H9 (cell line): ENCODE measurements around the gene TPRG1. TPM values are rescaled to one million over a fixed set of nuclear protein-coding genes. Genes with fewer than 3 reads are reported as not detected.

Source experiments
- DNase-seq: peaks from one replicate; pipeline ENCODE4 v3.0.0-alpha.2; 2017
- H2AFZ ChIP-seq: one replicate; pipeline ENCODE4 v1.6.1; 2013; ENCODE audit warnings: mild to moderate bottlenecking, low read length, control low read depth, moderate library complexity
- H2AK5ac ChIP-seq: 2 replicates; pipeline ENCODE4 v1.6.1; 2013; ENCODE audit warnings: low read length, control low read depth, mixed read lengths; ENCODE audit not compliant: insufficient read length
- H2BK120ac ChIP-seq: one replicate; pipeline ENCODE4 v1.6.1; 2013; ENCODE audit warnings: low read depth, mild to moderate bottlenecking, low read length, control low read depth, inconsistent platforms; ENCODE audit not compliant: poor library complexity, severe bottlenecking
- H2BK12ac ChIP-seq: 2 replicates; pipeline ENCODE4 v1.6.1; 2013; ENCODE audit warnings: low read length, control low read depth, mixed read lengths, low read depth; ENCODE audit not compliant: insufficient read length
- H2BK15ac ChIP-seq: 2 replicates; pipeline ENCODE4 v1.6.1; 2013; ENCODE audit warnings: low read depth, low read length, control low read depth
- H2BK20ac ChIP-seq: one replicate; pipeline ENCODE4 v1.6.1; 2013; ENCODE audit warnings: low read depth, mild to moderate bottlenecking, low read length, control low read depth, inconsistent platforms; ENCODE audit not compliant: poor library complexity, severe bottlenecking
- H2BK5ac ChIP-seq: 2 replicates; pipeline ENCODE4 v1.6.1; 2013; ENCODE audit warnings: low read length, control low read depth, mixed read lengths; ENCODE audit not compliant: insufficient read length
- H3K14ac ChIP-seq: 2 replicates; pipeline ENCODE4 v1.6.1; 2013; ENCODE audit warnings: low read length, control low read depth; ENCODE audit not compliant: insufficient read depth
- H3K18ac ChIP-seq: 2 replicates; pipeline ENCODE4 v1.6.1; 2013; ENCODE audit warnings: low read depth, mild to moderate bottlenecking, mixed read lengths, low read length, control low read depth; ENCODE audit not compliant: insufficient read length
- H3K23ac ChIP-seq: 2 replicates; pipeline ENCODE4 v1.6.1; 2013; ENCODE audit warnings: low read length, control low read depth, mixed read lengths, low read depth; ENCODE audit not compliant: insufficient read length
- H3K23me2 ChIP-seq: 2 replicates; pipeline ENCODE4 v1.6.1; 2013; ENCODE audit warnings: low read depth, mild to moderate bottlenecking, mixed read lengths, low read length, control low read depth; ENCODE audit not compliant: insufficient read length, poor library complexity, severe bottlenecking
- H3K27ac ChIP-seq: 2 replicates; pipeline ENCODE4 v1.5.1; 2013; ENCODE audit warnings: low read length, control low read depth, mixed read lengths, low read depth; ENCODE audit not compliant: insufficient read length
- H3K27me3 ChIP-seq: 2 replicates; pipeline ENCODE4 v1.6.1; 2013; ENCODE audit warnings: low read length, control low read depth, inconsistent platforms; ENCODE audit not compliant: insufficient read depth
- H3K4ac ChIP-seq: 2 replicates; pipeline ENCODE4 v1.6.1; 2013; ENCODE audit warnings: low read depth, mild to moderate bottlenecking, control low read depth, inconsistent platforms, low read length, moderate library complexity
- H3K4me1 ChIP-seq: 2 replicates; pipeline ENCODE4 v1.6.1; 2013; ENCODE audit warnings: low read length, control low read depth, inconsistent platforms; ENCODE audit not compliant: insufficient read depth
- H3K4me2 ChIP-seq: 2 replicates; pipeline ENCODE4 v1.6.1; 2013; ENCODE audit warnings: low read length, control low read depth, mixed read lengths; ENCODE audit not compliant: insufficient read length, insufficient read depth
- H3K56ac ChIP-seq: 2 replicates; pipeline ENCODE4 v1.6.1; 2013; ENCODE audit warnings: low read depth, mild to moderate bottlenecking, mixed read lengths, low read length, control low read depth; ENCODE audit not compliant: insufficient read length
- H3K79me1 ChIP-seq: 2 replicates; pipeline ENCODE4 v1.6.1; 2013; ENCODE audit warnings: low read depth, mild to moderate bottlenecking, moderate library complexity, low read length, control low read depth, inconsistent platforms; ENCODE audit not compliant: insufficient read depth, poor library complexity, severe bottlenecking
- H3K79me2 ChIP-seq: 2 replicates; pipeline ENCODE4 v1.6.1; 2013; ENCODE audit warnings: low read length, control low read depth, inconsistent platforms; ENCODE audit not compliant: insufficient read depth
- H3K9ac ChIP-seq: 2 replicates; pipeline ENCODE4 v1.6.1; 2013; ENCODE audit warnings: low read length, control low read depth, mixed read lengths; ENCODE audit not compliant: insufficient read length; ENCODE audit errors: extremely low read depth
- H3K9me3 ChIP-seq: one replicate; pipeline ENCODE4 v1.6.1; 2013; ENCODE audit warnings: low read depth, low read length, inconsistent platforms; ENCODE audit not compliant: control insufficient read depth
- H3T11ph ChIP-seq: one replicate; pipeline ENCODE4 v1.6.1; 2013; ENCODE audit warnings: mild to moderate bottlenecking, low read length, control low read depth, inconsistent platforms
- H4K20me1 ChIP-seq: one replicate; pipeline ENCODE4 v1.6.1; 2013; ENCODE audit not compliant: control insufficient read depth, insufficient read length, insufficient read depth
- H4K5ac ChIP-seq: 2 replicates; pipeline ENCODE4 v1.6.1; 2013; ENCODE audit warnings: low read depth, mild to moderate bottlenecking, mixed read lengths, low read length, control low read depth; ENCODE audit not compliant: insufficient read length
- H4K8ac ChIP-seq: replicated peaks from 2 replicates; pipeline ENCODE4 v1.6.1; 2013; ENCODE audit warnings: low read length, control low read depth, mixed read lengths, low read depth; ENCODE audit not compliant: insufficient read length
- H4K91ac ChIP-seq: 2 replicates; pipeline ENCODE4 v1.6.1; 2013; ENCODE audit warnings: low read depth, mild to moderate bottlenecking, moderate library complexity, mixed read lengths, low read length, control low read depth; ENCODE audit not compliant: insufficient read length
- H3K27ac Mint-ChIP-seq, 3 experiments: 2 replicates in 2 of 3; 3 replicates in 1 of 3; pipeline ENCODE4 v1.8.0; 2020 to 2021; ENCODE audit warnings: mixed read lengths in 3 of 3, mild to moderate bottlenecking in 1 of 3, moderate library complexity in 1 of 3
- H3K27me3 Mint-ChIP-seq: 2 replicates; pipeline ENCODE4 v1.8.0; 2021; ENCODE audit warnings: low read depth, mild to moderate bottlenecking, moderate library complexity, mixed read lengths
- H3K36me3 Mint-ChIP-seq, 3 experiments: 2 replicates in 2 of 3; 3 replicates in 1 of 3; pipeline ENCODE4 v1.8.0; 2020 to 2021; ENCODE audit warnings: low read depth in 3 of 3, mixed read lengths in 3 of 3; ENCODE audit not compliant: insufficient read depth in 1 of 3
- H3K4me1 Mint-ChIP-seq, 2 experiments: 2 replicates each; pipeline ENCODE4 v1.8.0; 2020; ENCODE audit warnings: mixed read lengths in 2 of 2
- H3K4me3 Mint-ChIP-seq, 2 experiments: 2 replicates in 1 of 2; 3 replicates in 1 of 2; pipeline ENCODE4 v1.8.0; 2020 to 2021; ENCODE audit warnings: mild to moderate bottlenecking in 2 of 2, mixed read lengths in 2 of 2, moderate library complexity in 1 of 2
- H3K9me3 Mint-ChIP-seq, 2 experiments: 2 replicates in 1 of 2; 3 replicates in 1 of 2; pipeline ENCODE4 v1.8.0; 2020; ENCODE audit warnings: mild to moderate bottlenecking in 2 of 2, mixed read lengths in 2 of 2, moderate library complexity in 1 of 2
- WGBS: extraction: QIAGEN DNeasy Blood & Tissue Kit; methylation state at CpG from one replicate; pipeline ENCODE4 v1.1.7; 2013; ENCODE audit warnings: missing lambda C conversion rate, low lambda C conversion rate, mixed read lengths; ENCODE audit not compliant: insufficient read length; ENCODE audit errors: extremely low coverage; 5-methylcytosine and 5-hydroxymethylcytosine counted together
- total RNA-seq: library from RNA; stranded (reverse); gene quantifications from 2 replicates; pipeline ENCODE4 v1.2.1, GENCODE V29; 2021
- TF ChIP-seq, protein P1 (sequence below): fragments of 200-600 bp; sonication (generic); conservative IDR thresholded peaks from 3 replicates; pipeline ENCODE4 v1.8.0; 2021; ENCODE audit warnings: antibody characterized with exemption, mild to moderate bottlenecking

TPRG1 gene
- total RNA-seq, 1 experiment from 2014 or later = 0.66 TPM

DNA sequence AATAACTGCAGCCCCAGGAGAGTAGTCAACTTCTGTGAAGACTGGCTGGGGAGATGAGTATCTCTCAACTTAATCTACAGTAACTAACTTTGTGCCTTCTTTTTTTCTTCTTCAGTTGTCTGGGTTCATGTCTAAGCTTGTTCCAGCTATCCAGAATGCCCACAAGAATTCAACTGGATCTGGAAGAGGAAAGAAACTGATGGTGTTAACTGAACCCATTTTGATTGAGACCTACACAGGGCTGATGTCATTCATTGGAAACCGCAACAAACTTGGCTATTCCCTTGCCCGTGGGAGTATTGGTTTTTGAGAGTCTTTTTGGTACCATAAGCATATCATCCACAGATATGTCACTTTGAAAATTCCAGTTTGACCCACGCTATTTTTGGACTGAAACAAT is 148.7 kb downstream of the TPRG1 start:
- Mint-ChIP-seq H3K36me3 (no peaks in the 10 kb centered on the region), H3K27me3 (no peaks in the 10 kb centered on the region), H3K27ac (no peak overlapping the region), H3K4me1 (peaks cover 11% of the 10 kb centered on the region in 2 experiments; a peak in 3 of 4 replicates), H3K4me3 (no peak overlapping the region), H3K9me3 (no peaks in the 10 kb centered on the region)
- no peak for DNase-seq
- Histone ChIP-seq H2BK15ac (no peak overlapping the region), H2BK20ac (no peak overlapping the region), H3K79me1 (no peaks in the 10 kb centered on the region), H3K4ac (no peak overlapping the region), H3K56ac (no peak overlapping the region), H2BK120ac (no peak overlapping the region), H3K9me3 (no peaks in the 10 kb centered on the region), H4K5ac (no peak overlapping the region), H4K8ac (no peak overlapping the region), H2BK5ac (no peak overlapping the region), H4K91ac (no peak overlapping the region), H2AK5ac (no peak overlapping the region), H2BK12ac (no peak overlapping the region), H3K4me1 (no peaks in the 10 kb centered on the region), H3K27me3 (no peaks in the 10 kb centered on the region), H3T11ph (no peak overlapping the region), H3K9ac (no peak overlapping the region), H4K20me1 (no peaks in the 10 kb centered on the region), H3K23me2 (no peaks in the 10 kb centered on the region), H3K79me2 (no peaks in the 10 kb centered on the region), H3K4me2 (no peak overlapping the region), H3K27ac (no peak overlapping the region), H3K18ac (no peak overlapping the region), H2AFZ (no peak overlapping the region), H3K14ac (no peak overlapping the region), H3K23ac (no peak overlapping the region)
- no CpG with 5 or more reads among the region's 3 CpGs for WGBS
- TF ChIP-seq, protein P1, sequence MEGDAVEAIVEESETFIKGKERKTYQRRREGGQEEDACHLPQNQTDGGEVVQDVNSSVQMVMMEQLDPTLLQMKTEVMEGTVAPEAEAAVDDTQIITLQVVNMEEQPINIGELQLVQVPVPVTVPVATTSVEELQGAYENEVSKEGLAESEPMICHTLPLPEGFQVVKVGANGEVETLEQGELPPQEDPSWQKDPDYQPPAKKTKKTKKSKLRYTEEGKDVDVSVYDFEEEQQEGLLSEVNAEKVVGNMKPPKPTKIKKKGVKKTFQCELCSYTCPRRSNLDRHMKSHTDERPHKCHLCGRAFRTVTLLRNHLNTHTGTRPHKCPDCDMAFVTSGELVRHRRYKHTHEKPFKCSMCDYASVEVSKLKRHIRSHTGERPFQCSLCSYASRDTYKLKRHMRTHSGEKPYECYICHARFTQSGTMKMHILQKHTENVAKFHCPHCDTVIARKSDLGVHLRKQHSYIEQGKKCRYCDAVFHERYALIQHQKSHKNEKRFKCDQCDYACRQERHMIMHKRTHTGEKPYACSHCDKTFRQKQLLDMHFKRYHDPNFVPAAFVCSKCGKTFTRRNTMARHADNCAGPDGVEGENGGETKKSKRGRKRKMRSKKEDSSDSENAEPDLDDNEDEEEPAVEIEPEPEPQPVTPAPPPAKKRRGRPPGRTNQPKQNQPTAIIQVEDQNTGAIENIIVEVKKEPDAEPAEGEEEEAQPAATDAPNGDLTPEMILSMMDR = no peak
